Colon (tissue), 2 donors: ENCODE data around the gene MUL1.

Source experiments
- FAIRE-seq: peaks from 2 replicates; lab custom pipeline; 2012; peaks lifted over from hg19 to GRCh38; lab: Jason Lieb, UNC
- donor health status: control.
- donor health status: control.

The MUL1 gene

GRCh38 chr1:20484519-20485462 lies 23.2 kb downstream of the MUL1 start:
- FAIRE-seq = no peak

- no peak for FAIRE-seq
These were observed 24.0 kb downstream of the MUL1 start for GRCh38 chr1:20483833-20484518.

- FAIRE-seq = no peak
These were observed 24.7 kb downstream of the MUL1 start for GRCh38 chr1:20483098-20483832.

GRCh38 chr1:20481643-20482498 lies 26.1 kb downstream of the MUL1 start:
- no peak for FAIRE-seq

- no peak for FAIRE-seq
These were observed 26.9 kb downstream of the MUL1 start for GRCh38 chr1:20480951-20481617.

- FAIRE-seq = no peak
These were observed 27.6 kb downstream of the MUL1 start for GRCh38 chr1:20480243-20480944.

GRCh38 chr1:20479840-20480239 lies 28.1 kb downstream of the MUL1 start:
- no peak for FAIRE-seq

GRCh38 chr1:20478057-20478635 lies 29.8 kb downstream of the MUL1 start:
- no peak for FAIRE-seq

GRCh38 chr1:20477348-20478056 lies 30.4 kb downstream of the MUL1 start:
- FAIRE-seq = no peak

GRCh38 chr1:20476265-20477038 lies 31.5 kb downstream of the MUL1 start:
- no peak for FAIRE-seq

GRCh38 chr1:20474996-20475395 lies 33.0 kb downstream of the MUL1 start:
- FAIRE-seq = no peak

GRCh38 chr1:20474333-20474975 lies 33.5 kb downstream of the MUL1 start:
- no peak for FAIRE-seq

- no peak for FAIRE-seq
These were observed 34.1 kb downstream of the MUL1 start for GRCh38 chr1:20473894-20474293.

GRCh38 chr1:20472860-20473711 lies 34.9 kb downstream of the MUL1 start:
- FAIRE-seq = no peak

- FAIRE-seq = no peak
These were observed 35.8 kb downstream of the MUL1 start for GRCh38 chr1:20472121-20472520.

- no peak for FAIRE-seq
These were observed 37.8 kb downstream of the MUL1 start for GRCh38 chr1:20470194-20470593.

GRCh38 chr1:20469406-20470076 lies 38.4 kb downstream of the MUL1 start:
- no peak for FAIRE-seq
